ENCODE measurements around the gene APPL2.
A peak's percentile ranks its signal among the peaks of the same experiment; 100 is the strongest.
"Not testable (repeated sequence)": the region's sequence is repeated elsewhere in the genome, so short reads cannot be mapped to it uniquely, and the experiment has no call there.

Gene APPL2

DNA sequence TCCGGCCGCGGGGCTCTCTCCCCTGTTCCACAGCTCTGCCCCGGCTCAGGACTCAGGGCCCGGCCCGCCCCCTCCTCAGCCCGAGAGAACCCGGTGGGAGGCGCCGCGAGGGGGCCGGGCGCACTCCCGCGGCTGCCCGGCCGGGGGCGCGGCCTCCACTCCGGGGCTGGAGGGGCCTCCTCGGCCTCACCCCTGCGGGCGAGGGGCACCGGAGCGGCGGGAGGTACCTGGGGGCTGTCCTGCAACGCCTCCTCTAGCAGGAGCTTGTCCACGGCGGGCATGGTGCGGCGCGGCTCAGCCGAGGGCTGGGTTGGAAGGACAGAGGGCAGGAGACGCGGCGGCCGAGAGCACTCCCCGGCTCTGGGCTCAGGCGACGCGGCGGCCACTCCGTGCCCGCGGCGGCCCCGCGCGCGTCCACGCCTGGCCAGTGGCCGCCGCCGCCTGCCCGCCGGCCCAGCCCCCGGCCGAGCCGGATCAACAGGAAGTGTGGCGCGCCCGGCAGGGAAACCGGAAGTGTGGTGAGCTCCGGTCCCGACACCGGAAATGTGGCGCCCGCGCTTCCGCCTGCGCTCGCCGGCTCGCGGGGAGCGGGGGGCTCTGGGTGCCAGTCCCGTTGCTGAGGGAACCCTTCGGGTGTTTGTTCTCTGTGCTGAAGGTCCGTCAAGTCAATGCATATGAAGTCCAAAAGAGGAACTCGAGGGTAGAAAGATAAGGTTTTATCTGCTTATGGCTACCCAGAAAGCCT is at the start of gene APPL2:
APPL2 (minus strand) TSS at position 443 of the 745 bp plus-strand sequence; CDS start at position 281, 162 bp downstream.
- peak; percentile 94 for DNase-seq

- DNase-seq: no peak
Measured at GRCh38 chr12:105285378-105285777, 49.4 kb upstream of the APPL2 start.

DNA sequence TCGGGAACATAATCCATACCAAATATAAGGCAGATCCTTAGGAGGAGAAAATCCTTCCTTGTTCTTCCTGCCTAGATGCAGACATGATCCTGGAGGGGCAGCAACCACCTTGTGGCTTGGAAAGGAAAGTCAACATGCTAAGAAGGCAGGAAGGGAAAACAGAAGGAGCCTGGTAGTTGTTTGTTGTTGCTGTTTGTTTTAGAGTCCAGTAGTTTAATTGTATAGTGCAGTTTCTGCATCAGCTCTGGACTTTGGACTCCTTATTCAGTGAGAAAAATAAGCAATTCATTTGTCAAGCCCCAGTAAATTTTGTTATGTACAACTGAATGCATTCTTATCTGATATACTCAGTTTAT is 45.7 kb upstream of the APPL2 start:
- DNase-seq: no peak

DNA sequence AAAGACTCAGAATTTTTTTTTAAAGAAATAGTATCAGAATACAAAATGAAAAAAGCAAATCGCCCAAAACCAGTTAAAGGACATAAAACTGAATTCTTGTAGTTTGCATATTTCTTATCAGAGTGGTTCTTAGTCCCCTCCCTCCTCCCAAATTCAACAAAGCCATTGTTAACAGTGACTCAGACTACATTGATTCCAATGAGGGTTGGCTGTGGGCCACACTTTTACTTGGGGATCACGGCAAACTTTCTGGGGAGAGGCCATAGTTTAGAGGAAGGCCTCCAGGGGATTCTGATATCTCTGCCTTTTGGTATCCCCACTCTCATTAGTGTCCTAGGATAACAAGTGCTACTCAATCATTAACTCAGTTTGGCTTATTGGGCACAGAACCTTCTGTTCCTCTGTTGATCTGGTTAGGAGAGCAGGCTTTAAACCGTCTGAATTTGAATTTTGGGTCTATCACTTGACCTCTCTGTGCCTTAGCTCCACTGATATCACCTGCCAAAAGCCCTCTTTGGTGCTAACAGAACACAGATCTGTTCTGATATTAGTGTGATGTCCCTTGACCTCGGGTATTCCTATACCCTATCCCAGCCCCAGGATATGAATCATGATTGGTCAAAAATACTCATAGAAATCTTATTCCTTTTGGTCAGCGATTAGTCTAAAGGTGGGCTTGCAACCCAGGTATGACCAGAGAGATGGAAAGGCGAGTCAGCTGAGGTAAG is 45.2 kb upstream of the APPL2 start:
- DNase-seq: no peak

- DNase-seq: peak; percentile 61
Measured at GRCh38 chr12:105279460-105280056, 43.6 kb upstream of the APPL2 start.

DNA sequence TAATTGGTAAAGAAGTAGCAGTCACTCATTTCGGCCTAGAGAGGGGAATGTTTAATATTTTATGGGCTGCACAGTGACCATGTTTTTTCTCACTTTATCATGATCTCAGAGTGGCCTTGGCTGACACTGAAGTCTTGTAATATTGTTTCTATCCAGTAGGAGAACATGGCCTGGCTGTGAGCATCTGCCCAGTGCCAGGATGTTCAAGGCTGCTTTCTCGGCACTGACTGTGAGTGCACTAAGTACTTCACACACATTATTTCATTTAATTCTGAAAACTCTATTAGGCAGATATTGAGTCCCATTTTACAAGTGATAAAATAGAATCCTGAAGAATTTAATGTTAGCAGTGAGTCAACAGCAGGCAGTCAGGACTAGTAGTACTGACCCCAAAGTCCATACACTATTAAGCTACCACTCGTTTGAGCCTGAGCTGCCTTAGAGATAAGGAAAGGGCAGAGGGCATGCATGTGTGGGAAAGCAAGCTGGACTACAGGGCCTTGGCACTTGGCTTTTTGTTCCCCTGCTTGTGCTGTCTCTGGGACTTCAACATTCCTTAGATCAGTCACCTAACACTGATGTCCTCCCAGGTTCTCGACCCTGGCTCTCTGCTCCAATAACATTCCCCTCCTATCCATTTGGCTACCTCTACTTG is 42.2 kb upstream of the APPL2 start:
- peak; percentile 43 for DNase-seq

DNA sequence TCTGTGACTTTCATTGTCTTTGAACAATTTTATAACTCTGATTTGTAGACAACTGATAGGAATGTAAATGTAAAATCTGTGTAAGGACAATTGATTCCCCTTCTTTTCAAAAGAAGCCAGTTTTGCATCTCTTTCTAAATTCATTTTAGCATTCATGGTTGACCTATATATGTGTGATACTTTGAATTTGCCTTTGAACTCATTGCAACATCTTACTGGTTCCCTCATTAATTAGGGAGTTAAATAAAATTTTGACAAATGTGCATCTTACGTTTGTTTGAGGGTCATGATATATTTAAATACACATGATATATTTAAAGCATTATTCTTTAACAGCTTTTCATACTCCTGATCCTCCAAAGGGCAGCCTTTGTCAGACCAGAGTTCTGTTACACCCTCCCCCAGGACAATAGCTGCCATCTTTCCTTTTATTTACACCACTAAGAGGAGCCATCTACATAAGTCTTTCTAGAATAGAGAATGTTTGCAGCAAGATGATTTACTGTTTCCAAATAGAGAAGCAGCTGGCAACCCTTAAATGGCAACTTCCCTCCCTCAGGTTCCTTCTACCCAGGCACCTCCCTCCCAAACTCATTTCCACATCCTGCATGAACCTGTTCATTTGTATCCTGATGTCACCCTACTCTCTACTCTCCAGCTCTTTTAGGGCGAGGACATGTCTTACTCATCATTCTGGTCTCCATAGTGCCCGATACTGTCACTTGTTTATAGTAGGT is 40.2 kb upstream of the APPL2 start:
- DNase-seq: no peak

DNA sequence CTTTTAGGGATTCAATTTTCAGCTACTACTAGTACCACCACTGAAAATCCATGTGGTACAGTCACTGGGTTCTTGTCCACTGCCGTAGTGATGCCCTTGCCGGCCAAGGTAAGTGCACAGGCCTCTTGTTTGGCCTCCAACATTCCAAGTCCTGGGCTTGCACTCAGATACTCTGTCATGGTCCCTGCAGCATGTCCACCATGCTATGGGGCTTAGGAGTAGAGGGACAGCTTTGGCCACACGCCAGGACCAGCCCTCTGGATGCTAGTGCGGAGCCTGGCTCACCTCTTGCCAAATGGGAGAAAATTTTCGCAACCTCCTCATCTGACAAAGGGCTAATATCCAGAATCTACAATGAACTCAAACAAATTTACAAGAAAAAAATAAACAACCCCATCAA is 38.6 kb upstream of the APPL2 start:
- no peak for DNase-seq

GRCh38 chr12:105273601-105274000 is 37.6 kb upstream of the APPL2 start:
- no peak for DNase-seq

- DNase-seq: no peak
Measured at GRCh38 chr12:105272814-105273416, 36.9 kb upstream of the APPL2 start.

DNA sequence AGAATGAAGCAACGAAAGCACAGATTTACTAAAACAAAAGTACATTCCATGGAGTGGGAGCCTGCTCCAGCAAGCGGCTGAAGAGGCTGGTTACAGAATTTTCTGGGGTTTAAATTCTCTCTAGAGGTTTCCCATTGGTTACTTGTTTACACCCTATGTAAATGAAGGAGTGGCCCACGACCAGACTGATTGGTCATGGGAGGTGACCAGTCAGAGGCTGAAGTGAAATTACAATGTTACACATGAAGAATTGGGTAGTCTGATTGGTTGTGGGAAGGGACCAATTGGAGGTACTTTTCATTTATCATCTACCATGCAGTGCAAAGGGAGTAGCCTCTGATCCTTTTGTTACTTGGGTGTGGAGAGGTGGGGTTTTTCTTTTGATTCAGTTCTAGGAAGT is 36.2 kb upstream of the APPL2 start:
- no peak for DNase-seq

DNA sequence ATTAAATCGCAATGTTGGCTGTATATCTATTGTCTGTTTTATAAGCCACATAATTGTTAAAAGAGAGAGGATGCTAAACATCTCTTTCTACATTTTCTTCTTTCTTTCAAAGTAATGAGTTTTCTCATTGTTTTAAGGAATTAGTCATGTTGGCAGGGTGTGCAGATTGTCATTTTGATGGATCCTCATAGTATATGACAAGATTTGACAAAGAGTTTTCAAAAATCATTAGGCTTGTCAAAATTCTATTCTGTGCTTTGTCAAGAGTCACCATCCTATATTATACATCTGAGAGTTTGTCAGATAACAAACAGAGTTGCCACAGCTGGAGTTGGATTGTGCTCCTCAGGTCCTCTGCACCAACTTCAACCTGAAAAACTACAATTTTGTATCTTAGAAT is 35.4 kb upstream of the APPL2 start:
- DNase-seq: no peak

DNA sequence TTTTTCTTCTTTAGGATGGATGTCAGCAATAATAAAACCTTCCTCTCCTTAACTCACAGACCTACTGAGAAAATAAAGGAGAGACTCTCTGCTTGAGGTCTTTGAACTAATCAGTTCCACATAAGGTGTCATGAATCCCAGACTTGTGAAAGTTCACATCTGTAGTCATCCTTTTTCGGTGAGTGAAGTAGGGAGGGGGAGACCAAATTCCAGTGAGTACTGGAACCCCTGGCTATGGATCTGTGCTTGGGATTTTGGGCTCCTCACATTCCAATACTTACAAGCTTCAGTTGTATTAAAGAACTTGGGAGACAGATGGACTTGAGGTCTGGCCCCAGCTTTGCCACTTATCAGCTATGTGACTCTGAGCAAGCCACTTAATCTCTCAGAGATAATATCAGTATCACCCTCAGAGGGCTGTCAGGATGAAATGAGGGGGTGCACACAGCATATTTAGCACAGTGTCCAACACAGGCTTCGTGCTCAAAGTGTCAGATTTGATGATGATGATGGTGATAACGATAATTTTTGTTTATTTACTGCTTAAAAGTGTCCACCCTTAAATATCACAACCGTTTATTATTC is 34.8 kb upstream of the APPL2 start:
- DNase-seq: no peak

DNA sequence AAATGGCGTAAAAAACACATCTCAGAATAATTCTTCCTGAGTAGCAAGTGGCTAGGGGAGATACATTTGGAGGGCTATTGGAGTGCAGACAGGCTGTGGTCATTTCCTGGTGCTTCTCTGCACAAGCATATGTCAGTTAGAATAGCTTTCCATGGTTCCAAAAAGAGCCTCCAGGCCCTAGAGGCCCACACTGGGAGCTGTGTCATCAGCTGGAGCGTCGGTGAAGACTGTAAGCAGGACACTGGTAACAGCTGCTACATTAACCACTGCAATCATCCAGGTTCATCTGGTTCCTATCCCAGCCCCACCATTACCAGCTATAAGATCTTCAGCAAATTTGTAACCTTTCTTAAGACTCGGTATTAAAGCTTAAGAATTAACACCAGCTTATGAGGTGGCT is 31.7 kb upstream of the APPL2 start:
- DNase-seq: no peak

GRCh38 chr12:105264771-105265170 is 28.8 kb upstream of the APPL2 start:
- no peak for DNase-seq

DNA sequence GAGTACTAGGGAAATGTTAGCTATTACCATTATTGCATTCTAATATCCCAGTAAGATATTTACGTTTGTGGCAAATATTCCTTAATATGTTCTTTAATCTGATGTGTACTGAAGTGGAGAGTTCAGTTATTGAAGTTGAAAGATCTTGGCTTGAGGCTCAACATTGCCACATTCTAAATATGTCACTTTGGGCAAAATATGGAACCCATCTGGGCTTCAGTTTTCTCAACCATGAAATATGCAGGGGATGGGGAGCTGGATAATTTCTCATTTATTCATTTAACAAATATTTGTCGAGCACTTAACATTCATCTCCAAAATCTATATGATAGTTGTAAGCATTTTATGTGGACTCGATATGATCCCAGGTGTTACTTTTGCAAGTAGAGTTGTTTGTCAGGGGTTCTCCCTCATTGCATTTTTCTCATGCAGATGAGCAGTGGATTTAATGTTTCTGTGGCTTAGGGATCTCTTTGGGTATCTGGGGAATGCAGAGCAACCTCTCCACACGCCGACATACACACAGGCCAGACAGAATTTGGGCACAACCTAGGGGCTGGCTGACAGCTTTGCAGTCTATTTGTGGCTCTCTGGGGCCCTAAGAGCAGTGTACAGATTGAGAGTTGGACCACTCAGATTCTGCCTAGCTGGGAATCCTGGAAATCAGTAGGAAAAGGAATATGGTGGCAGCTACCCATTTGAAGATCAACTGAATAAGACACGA is 26.6 kb upstream of the APPL2 start:
- DNase-seq: no peak

GRCh38 chr12:105261010-105261409 is 25.0 kb upstream of the APPL2 start:
- DNase-seq: no peak

DNA sequence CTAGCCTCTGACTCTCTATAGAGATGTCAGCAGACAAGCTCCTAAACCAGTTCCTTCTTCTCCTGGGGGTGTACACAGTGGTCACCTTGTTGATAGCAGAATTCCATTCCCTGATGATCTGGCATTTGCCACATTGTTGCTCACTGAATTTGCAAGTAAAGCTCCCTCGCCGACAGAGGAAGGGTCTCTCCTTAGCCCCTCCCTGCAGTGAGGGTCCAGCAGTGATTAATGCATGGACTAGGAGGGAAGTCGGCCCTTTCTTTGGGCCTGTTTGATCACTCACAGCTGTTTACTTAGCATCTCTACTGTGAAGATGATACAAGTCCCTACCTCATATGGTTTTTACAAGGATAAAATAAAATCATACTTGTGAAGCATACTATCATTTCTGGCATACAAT is 23.3 kb upstream of the APPL2 start:
- DNase-seq: no peak

DNA sequence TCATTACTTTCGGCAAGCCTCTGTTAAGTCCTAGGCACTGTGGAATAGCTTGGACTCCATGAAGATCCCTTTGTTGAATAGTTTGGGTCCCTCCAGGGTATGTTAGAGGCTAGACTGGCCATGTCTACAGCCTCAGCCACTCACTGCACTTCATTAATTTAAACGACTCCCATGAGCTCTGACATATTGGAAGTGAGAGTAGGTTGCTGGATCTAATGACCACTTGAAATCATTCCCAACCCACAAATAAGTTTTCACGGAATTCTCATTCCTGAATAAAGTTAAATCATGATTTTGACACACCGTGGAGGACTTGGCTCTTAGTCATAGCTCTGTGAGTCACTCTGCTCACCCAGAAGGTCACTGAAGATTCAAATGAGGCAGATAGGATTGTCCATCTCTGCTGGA is 21.4 kb upstream of the APPL2 start:
- peak; percentile 95 for DNase-seq

- peak; percentile 89 for DNase-seq
Measured at GRCh38 chr12:105256921-105257320, 20.9 kb upstream of the APPL2 start.

DNA sequence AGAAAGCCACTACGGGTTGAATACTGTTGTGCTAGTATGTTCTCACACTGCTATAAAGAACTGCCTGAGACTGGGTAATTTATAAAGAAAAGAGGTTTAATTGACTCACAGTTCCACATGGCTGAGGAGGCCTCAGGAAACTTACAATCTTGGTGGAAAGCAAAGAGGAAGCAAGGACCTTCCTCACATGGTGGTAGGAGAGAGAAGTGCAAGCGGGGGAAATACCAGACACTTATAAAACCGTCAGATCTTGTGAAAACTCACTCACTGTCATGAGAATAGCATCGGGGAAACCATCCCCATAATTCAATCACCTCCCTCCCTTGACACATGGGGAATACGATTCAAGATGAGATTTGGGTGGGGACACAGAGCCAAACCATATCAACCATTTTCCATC is 20.5 kb upstream of the APPL2 start:
- not testable (repeated sequence) for DNase-seq

All from HCEC 1CT (cell line).